Progenitor cell of endocrine pancreas (in vitro differentiated cells): ENCODE data around the gene FHOD3. TPM values are rescaled to one million over a fixed set of nuclear protein-coding genes. Genes with fewer than 3 reads are reported as not detected.

ENCODE experiments used
- DNase-seq: peaks from one replicate; pipeline ENCODE4 v3.0.0; 2021; ENCODE audit warnings: low spot score; ENCODE audit not compliant: unreplicated experiment
- H3K27ac Mint-ChIP-seq: 2 replicates; pipeline ENCODE4 v1.8.0; 2021; ENCODE audit warnings: mild to moderate bottlenecking, moderate library complexity, mixed read lengths
- H3K27me3 Mint-ChIP-seq: 2 replicates; pipeline ENCODE4 v1.8.0; 2021; ENCODE audit warnings: mixed read lengths
- H3K36me3 Mint-ChIP-seq: 2 replicates; pipeline ENCODE4 v1.8.0; 2022; ENCODE audit warnings: mixed read lengths; ENCODE audit not compliant: insufficient read depth
- H3K4me1 Mint-ChIP-seq: 2 replicates; pipeline ENCODE4 v1.8.0; 2021; ENCODE audit warnings: low read depth, mixed read lengths
- H3K4me3 Mint-ChIP-seq: 2 replicates; pipeline ENCODE4 v1.8.0; 2021; ENCODE audit warnings: low read depth, mild to moderate bottlenecking, moderate library complexity, mixed read lengths
- H3K9me3 Mint-ChIP-seq: 2 replicates; pipeline ENCODE4 v1.8.0; 2021; ENCODE audit warnings: low read depth, mixed read lengths
- total RNA-seq: library from RNA; stranded (reverse); gene quantifications from 2 replicates; pipeline ENCODE4 v1.2.1, GENCODE V29; 2021
- TF ChIP-seq, protein P1 (sequence below): fragments of 200-600 bp; sonication (generic); IDR thresholded peaks from one replicate; pipeline ENCODE4 v1.5.0; 2021; ENCODE audit warnings: antibody characterized with exemption, mild to moderate bottlenecking; ENCODE audit not compliant: unreplicated experiment

Gene FHOD3
- total RNA-seq, 1 donor from 2014 or later: 1.6 TPM

DNA sequence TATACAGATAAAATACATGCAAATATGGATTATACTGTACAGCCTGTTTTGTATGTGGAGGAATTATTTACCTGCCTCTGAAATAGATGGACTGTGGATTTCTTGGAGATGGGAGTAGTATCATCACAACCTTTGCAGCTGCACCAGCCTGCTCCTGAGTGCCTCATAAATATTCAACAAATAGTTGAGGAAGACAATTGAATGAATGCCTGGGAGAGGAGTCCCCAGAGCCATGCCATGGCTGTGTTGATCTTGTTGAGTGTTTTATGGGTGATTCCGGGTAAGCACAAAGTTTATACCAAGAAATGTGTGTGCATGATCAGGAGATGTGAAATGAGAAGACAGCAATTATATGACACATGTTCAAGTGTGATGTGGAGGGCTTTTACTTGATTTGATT is 225.0 kb downstream of the FHOD3 start:
- Mint-ChIP-seq H3K27ac (no peak overlapping the region), H3K36me3 (no peaks in the 10 kb centered on the region), H3K4me3 (no peak overlapping the region), H3K4me1 (no peaks in the 10 kb centered on the region), H3K9me3 (no peaks in the 10 kb centered on the region), H3K27me3 (no peaks in the 10 kb centered on the region)
- TF ChIP-seq, protein P1, sequence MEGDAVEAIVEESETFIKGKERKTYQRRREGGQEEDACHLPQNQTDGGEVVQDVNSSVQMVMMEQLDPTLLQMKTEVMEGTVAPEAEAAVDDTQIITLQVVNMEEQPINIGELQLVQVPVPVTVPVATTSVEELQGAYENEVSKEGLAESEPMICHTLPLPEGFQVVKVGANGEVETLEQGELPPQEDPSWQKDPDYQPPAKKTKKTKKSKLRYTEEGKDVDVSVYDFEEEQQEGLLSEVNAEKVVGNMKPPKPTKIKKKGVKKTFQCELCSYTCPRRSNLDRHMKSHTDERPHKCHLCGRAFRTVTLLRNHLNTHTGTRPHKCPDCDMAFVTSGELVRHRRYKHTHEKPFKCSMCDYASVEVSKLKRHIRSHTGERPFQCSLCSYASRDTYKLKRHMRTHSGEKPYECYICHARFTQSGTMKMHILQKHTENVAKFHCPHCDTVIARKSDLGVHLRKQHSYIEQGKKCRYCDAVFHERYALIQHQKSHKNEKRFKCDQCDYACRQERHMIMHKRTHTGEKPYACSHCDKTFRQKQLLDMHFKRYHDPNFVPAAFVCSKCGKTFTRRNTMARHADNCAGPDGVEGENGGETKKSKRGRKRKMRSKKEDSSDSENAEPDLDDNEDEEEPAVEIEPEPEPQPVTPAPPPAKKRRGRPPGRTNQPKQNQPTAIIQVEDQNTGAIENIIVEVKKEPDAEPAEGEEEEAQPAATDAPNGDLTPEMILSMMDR: no peak
- DNase-seq: no peak

DNA sequence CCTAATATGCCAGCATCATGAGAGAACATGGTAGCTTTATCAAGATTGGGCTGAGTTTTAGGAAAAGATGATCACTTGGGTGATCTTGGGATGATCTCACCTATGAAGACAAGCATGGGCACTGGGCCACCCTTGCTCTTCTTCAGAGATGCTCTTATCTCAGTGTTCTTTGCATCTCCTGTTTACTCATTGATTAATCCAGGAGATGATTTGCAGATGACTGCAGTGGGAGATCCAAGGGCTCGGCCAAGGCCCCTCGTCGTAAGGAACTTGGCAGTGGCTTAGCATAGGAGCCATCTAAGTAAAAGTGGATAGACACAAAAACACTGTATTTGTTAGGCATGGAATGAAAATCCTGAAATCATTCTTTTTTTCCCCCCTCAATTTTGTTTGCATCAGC is 228.4 kb downstream of the FHOD3 start:
- H3K27me3 Mint-ChIP-seq: no peaks in the 10 kb centered on the region
- DNase-seq: no peak
- H3K27ac Mint-ChIP-seq: no peak overlapping the region
- no peaks in the 10 kb centered on the region for H3K4me1 Mint-ChIP-seq
- H3K36me3 Mint-ChIP-seq: no peaks in the 10 kb centered on the region
- TF ChIP-seq, protein P1: no peak
- no peaks in the 10 kb centered on the region for H3K9me3 Mint-ChIP-seq
- H3K4me3 Mint-ChIP-seq: no peak overlapping the region

DNA sequence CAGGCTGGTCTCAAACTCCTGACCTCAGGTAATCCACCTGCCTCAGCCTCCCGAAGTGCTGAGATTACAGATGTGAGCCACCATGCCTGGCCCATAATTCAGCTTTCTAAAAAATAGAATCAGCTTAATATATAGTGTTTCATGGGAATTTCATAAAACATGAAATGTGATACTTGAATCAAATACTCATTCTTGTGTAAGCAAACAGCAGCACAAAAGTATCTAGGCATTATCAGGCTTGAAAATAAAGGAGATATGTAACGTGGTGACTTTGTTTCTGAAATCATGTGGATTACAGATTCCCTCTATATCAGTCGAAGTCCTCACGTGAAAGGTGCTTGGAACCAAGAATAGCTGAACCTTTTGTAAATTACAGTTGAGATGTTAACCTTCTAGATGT is 229.1 kb downstream of the FHOD3 start:
- H3K36me3 Mint-ChIP-seq: no peaks in the 10 kb centered on the region
- H3K27ac Mint-ChIP-seq: no peak overlapping the region
- H3K4me1 Mint-ChIP-seq: no peaks in the 10 kb centered on the region
- no peaks in the 10 kb centered on the region for H3K9me3 Mint-ChIP-seq
- H3K4me3 Mint-ChIP-seq: no peak overlapping the region
- no peak for DNase-seq
- TF ChIP-seq, protein P1: no peak
- no peaks in the 10 kb centered on the region for H3K27me3 Mint-ChIP-seq

DNA sequence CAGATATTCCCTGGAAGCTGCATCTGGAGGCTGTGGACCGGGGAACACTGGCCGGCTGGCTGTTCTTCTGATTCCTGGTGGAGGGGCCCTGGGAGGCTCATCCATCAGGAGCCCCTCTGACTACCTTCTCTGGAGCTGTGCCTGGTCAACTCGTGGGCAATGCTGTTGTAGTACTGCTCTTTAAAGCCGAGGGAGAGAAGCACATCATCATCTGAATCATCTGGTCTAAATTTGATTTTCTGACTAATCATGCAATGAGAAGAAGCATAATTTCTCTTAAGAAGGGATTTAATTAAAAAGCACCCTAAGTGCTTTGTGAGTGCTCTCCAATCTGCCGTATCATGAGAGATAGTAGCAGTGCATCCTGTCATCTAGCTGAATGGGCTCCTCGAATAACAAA is 229.5 kb downstream of the FHOD3 start:
- no peaks in the 10 kb centered on the region for H3K4me1 Mint-ChIP-seq
- H3K4me3 Mint-ChIP-seq: no peak overlapping the region
- H3K27ac Mint-ChIP-seq: no peak overlapping the region
- H3K9me3 Mint-ChIP-seq: no peaks in the 10 kb centered on the region
- no peak for DNase-seq
- H3K27me3 Mint-ChIP-seq: no peaks in the 10 kb centered on the region
- H3K36me3 Mint-ChIP-seq: no peaks in the 10 kb centered on the region
- TF ChIP-seq, protein P1: no peak

DNA sequence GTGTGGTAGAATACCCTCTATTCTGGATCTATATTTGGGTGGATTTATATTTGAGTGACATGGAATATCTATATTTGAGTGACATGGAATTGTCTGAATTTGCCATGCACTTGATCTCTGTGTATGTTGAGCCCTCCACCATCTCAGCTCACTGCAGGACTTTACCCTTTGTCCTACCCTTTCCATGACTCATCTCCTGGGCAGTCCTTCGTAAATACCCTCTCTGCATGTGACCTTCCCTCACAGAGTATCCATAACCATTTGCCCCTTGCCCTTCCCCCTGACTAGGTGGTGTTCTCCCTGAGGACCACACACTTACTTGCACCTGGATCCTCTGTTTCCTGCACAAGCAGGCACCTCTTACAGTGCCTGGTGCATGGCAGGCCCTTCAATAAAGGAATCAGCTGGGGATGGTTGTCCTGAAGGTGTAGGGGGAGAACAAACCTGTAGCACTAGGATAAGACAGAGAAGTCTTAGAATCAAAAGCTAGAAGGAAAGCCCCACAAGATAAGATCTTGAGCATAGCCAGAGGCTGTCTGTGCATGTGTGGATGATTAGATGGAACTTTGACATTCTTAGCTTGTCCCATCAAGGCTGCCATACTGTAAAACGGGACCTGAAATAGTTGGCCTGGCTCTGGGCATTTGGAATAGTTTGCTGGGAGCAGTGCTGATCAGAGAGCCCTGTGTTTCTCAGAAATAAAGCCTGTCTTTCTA is 230.4 kb downstream of the FHOD3 start:
- H3K36me3 Mint-ChIP-seq: no peaks in the 10 kb centered on the region
- H3K27ac Mint-ChIP-seq: no peak overlapping the region
- TF ChIP-seq, protein P1: no peak
- no peaks in the 10 kb centered on the region for H3K9me3 Mint-ChIP-seq
- no peaks in the 10 kb centered on the region for H3K27me3 Mint-ChIP-seq
- H3K4me1 Mint-ChIP-seq: no peaks in the 10 kb centered on the region
- no peak for DNase-seq
- H3K4me3 Mint-ChIP-seq: no peak overlapping the region
